Tongue (tissue), 2 donors: ENCODE data around the gene SPTBN4. TPM values are rescaled to one million over a fixed set of nuclear protein-coding genes. Genes with fewer than 3 reads are reported as not detected.
"Not testable (repeated sequence)": the region's sequence is repeated elsewhere in the genome, so short reads cannot be mapped to it uniquely, and the experiment has no call there.

Source experiments
- DNase-seq: peaks from one replicate; pipeline ENCODE4 v3.0.0-alpha.2; 2015
- total RNA-seq: library from RNA; depleted of rRNA; stranded (reverse); fragments of >200 nt; gene quantifications from one replicate; pipeline ENCODE4 v1.2.3, GENCODE V29; 2014

SPTBN4 gene
- 0.92 TPM for total RNA-seq

DNA sequence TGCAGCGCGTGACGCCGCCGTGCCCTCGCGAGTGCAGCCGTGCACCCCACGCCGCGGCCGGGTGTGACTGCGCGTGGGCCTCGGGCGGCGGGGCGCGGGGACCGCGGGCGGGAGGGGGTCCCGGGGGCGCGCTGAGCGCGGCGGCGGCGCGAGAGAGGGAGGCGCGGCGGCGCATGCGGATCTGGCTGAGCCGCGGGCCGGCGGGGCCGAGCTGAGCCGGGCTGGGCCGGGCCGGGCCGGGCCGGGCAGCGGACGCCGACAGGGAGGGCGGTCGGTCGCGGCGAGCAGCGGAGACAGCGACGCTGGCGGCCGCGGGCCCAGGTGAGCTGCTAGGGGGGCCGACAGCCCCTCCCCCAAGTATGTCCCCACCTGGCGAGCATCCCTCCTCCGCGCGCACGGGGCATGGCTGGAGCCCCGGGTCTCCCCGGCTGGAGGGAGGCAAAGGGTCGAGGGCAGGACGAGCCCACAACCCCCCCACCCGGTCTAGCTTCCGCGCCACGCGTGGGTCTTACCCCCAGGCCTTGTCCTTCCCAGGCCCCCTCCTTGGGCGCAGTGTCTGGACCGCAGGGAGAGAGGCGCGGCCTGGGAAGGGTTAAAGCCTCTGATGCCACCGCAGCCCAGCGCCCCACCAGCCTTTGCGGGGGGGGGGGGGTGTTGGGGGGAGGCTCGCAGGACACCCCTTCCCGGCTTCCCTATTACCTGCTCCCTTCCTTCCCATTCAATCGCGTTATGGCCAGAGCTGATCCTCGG is at the start of gene SPTBN4:
SPTBN4 (plus strand) TSS at position 17 of the 750 bp plus-strand sequence. CDS start 5,621 bp downstream, outside the sequence.
- peak; percentile 14 for DNase-seq

- no peak for DNase-seq
These were observed 49.2 kb upstream of the SPTBN4 start for GRCh38 chr19:40417643-40417981.

DNA sequence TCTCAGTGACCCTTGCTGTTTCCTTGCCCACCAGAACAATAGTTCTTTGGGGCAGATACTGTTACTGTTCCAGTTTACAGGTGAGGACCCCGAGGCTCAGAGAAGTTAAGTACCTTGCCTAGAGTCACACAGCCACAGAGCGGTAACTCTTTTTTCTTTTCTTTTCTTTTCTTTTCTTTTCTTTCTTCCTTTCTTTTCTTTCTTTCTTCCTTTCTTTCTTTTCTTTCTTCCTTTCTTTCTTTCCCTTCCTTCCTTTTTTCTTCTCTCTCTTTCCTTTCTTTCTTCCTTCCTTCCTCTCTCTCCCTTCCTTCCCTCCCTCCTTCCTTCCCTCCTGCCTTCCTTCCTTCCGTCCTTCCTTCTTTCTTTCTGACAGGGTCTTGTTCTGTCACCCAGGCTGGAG is 48.8 kb upstream of the SPTBN4 start:
- no peak for DNase-seq

DNA sequence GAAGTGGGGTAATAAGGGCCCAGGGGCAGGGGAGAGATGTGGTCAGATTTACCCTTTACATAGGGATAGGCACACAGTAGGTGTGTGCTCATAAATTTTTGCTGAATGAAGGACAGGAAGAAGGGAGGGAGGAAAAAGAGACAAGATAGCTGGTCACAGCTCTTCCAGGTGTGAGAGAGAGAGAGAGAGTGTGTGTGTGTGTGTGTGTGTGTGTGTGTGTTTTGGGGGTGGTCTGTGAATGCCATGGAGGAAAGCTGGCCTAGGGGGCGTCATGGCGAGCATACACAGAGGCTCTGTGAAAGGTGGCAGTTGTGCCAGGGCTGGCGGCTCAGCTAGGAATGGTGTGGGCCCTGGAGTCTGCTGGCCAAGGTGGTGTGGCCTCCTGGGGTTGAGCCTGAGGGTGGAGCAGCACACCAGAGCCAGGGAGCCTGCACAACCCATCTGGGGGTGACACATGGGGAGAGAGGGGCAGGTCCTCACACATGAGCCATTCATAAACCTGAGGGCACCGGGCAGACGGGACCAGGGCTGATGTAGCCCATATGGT is 47.7 kb upstream of the SPTBN4 start:
- no peak for DNase-seq

DNA sequence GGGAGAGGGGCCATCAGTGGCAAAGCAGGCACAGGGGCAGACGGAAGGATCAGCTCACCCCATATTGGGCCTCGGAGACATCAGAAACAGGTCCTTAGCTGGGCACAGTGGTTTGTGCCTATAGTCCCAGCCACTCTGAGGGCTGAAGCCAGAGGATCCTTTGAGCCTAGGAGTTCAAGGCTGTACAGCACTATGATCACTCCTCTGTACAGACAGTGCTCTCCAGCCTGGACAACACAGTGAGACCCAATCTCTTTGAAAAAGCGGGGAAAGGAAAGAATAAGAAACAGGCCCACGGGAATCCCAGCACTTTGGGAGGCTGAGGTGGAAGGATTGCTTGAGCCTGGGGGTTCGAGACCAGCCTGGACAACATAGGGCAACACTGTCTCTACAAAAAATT is 47.0 kb upstream of the SPTBN4 start:
- DNase-seq: no peak

- DNase-seq: no peak
These were observed 46.4 kb upstream of the SPTBN4 start for GRCh38 chr19:40420451-40420765.

- peak; percentile 97 for DNase-seq
These were observed 45.7 kb upstream of the SPTBN4 start for GRCh38 chr19:40420766-40421765.

GRCh38 chr19:40421993-40422747 is 44.6 kb upstream of the SPTBN4 start:
- no peak for DNase-seq

GRCh38 chr19:40422748-40423566 is 43.8 kb upstream of the SPTBN4 start:
- DNase-seq: no peak

- DNase-seq: no peak
These were observed 42.9 kb upstream of the SPTBN4 start for GRCh38 chr19:40423938-40424337.

GRCh38 chr19:40424637-40425449 is 42.0 kb upstream of the SPTBN4 start:
- peak; percentile 37 for DNase-seq

DNA sequence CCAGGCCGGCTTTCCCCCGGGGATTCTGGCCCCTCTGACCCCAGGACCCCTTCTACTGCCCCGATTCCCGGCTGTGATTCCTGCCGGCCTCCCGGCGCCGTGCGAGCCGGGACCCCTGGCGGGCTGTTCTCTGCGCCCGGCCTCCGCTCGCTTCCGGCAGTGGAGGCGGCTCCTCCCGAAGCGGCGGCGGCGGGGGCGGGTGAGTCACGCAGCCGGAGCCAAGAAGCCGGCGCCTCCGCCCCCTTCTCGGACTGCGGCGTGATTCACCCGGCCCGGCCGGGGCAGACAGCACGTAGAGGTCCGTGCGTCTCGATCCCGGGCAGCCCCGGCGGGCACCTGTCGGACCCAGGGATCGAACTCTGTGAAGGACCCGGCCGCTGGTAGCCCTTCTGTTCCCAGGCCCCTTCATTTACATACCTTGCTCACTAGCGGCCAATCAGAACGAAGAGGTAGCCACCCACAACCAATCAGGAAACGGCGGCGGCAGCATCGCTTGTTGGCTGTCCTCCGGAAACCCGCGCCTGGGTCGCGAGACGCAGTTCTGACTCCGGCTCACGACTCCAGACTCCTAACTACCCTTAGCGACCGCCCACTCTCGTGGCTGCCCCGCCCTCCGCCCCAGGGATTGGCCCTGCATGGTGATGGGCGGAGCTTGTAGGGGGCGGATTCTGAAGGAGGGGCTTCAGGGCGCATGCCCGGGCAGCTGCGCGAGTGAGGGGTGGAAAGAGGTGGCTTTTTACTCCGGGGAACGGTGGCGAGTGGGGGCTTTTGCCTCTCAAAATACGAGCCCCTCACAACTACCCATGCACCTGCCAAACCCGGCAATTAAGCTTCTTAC is 41.1 kb upstream of the SPTBN4 start, which contains the start of gene SERTAD1:
SERTAD1 (minus strand) TSS at position 543 of the 838 bp plus-strand sequence. CDS start 2,446 bp downstream, outside the sequence.
- peak; percentile 100 for DNase-seq

- DNase-seq: not testable (repeated sequence)
These were observed 38.6 kb upstream of the SPTBN4 start for GRCh38 chr19:40428197-40428596.

- DNase-seq: not testable (repeated sequence)
These were observed 36.6 kb upstream of the SPTBN4 start for GRCh38 chr19:40430242-40430641.

- no peak for DNase-seq
These were observed 35.1 kb upstream of the SPTBN4 start for GRCh38 chr19:40431698-40432097.

- not testable (repeated sequence) for DNase-seq
These were observed 34.0 kb upstream of the SPTBN4 start for GRCh38 chr19:40432760-40433159.

DNA sequence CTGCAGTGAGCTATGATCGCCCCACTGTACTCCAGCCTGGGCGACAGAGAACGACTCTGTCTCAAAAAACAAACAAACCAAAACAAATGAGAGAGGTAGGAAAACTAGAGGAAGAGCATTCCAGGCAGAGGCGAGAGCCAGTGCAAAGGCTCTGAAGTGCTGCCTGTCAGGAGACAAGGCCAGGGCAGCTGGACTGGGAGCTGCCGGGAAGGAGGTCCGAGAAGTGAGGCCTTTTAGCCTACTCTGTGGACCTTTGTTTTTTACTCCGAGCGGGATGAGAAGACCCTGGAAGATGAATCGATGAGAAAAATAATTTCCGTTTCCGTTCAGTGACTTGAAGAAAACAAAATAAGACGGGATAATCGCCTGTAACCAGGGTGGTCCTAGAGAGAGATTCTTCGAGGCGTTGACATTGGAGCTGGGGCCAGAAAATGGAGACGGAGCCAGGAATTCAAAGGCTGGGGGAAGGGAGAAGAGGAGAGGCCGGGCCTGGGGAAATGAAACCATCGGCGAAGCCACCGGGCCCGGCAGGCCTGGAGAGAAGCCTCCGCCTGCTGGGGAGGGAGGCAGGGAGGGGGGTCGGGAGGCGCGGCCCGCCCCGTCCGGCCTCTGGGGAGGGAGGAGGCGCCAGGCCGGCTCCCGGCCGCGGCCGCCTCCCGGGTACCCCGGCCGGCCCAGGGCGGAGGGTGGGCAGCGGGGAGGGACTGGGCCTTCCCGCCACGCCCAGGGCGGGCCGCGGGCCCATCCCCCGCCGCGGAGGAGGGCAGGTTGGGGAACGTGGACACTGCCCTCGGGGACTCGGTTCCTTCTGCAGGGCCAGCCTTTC is 33.2 kb upstream of the SPTBN4 start:
- peak; percentile 97 for DNase-seq

GRCh38 chr19:40438284-40438683 is 28.5 kb upstream of the SPTBN4 start:
- DNase-seq: no peak
